Measurements from ENCODE around the gene NRARP. TPM values are rescaled to one million over a fixed set of nuclear protein-coding genes. Genes with fewer than 3 reads are reported as not detected.

NRARP gene
- total and polyA plus RNA-seq, 2 experiments from 2014 or later, result 8.7 to 16.5 TPM

- TF ChIP-seq CTCF (IDR thresholded peaks at IDR 0.05; ENCODE audit: low read depth, low read length), result no peak
- Histone ChIP-seq H3K4me1 (ENCODE audit: low read depth) (peaks cover 32% of the 10 kb centered on the region), H3K36me3 (peaks cover 9% of the 10 kb centered on the region), H3K27ac (peak overlapping the region; percentile 98), H3K9me3 (ENCODE audit: low read depth) (no peaks in the 10 kb centered on the region), H3K27me3 (no peaks in the 10 kb centered on the region), H3K4me3 (no peak overlapping the region)
- DNase-seq (ENCODE audit: low read depth in 1 of 2, low spot score in 1 of 2), result no peak
Measured at GRCh38 chr9:137275588-137276472, 26.2 kb downstream of the NRARP start.

- no peak overlapping the region for H3K4me3 ChIP-seq
- no peak for DNase-seq (ENCODE audit: low read depth in 1 of 2, low spot score in 1 of 2)
- H3K36me3 ChIP-seq, result peaks cover 9% of the 10 kb centered on the region
- H3K27me3 ChIP-seq, result no peaks in the 10 kb centered on the region
- no peaks in the 10 kb centered on the region for H3K9me3 ChIP-seq (ENCODE audit: low read depth)
- TF ChIP-seq CTCF (IDR thresholded peaks at IDR 0.05; ENCODE audit: low read depth, low read length), result no peak
- peak overlapping the region; percentile 98 for H3K27ac ChIP-seq
- peaks cover 29% of the 10 kb centered on the region for H3K4me1 ChIP-seq (ENCODE audit: low read depth)
Measured at GRCh38 chr9:137275203-137275587, 26.9 kb downstream of the NRARP start.

GRCh38 chr9:137273611-137274320 lies 28.3 kb downstream of the NRARP start:
- H3K36me3 ChIP-seq, result peaks cover 8% of the 10 kb centered on the region
- H3K9me3 ChIP-seq (ENCODE audit: low read depth), result no peaks in the 10 kb centered on the region
- H3K27ac ChIP-seq, result peak overlapping the region; percentile 13
- peaks cover 29% of the 10 kb centered on the region for H3K4me1 ChIP-seq (ENCODE audit: low read depth)
- H3K4me3 ChIP-seq, result no peak overlapping the region
- no peaks in the 10 kb centered on the region for H3K27me3 ChIP-seq
- no peak for DNase-seq (ENCODE audit: low read depth in 1 of 2, low spot score in 1 of 2)
- TF ChIP-seq CTCF (IDR thresholded peaks at IDR 0.05; ENCODE audit: low read depth, low read length), result no peak

- no peaks in the 10 kb centered on the region for H3K27me3 ChIP-seq
- no peak overlapping the region for H3K27ac ChIP-seq
- H3K4me1 ChIP-seq (ENCODE audit: low read depth), result peaks cover 25% of the 10 kb centered on the region
- no peak for DNase-seq (ENCODE audit: low read depth in 1 of 2, low spot score in 1 of 2)
- H3K36me3 ChIP-seq, result peaks cover 9% of the 10 kb centered on the region
- no peaks in the 10 kb centered on the region for H3K9me3 ChIP-seq (ENCODE audit: low read depth)
- no peak overlapping the region for H3K4me3 ChIP-seq
- TF ChIP-seq CTCF (IDR thresholded peaks at IDR 0.05; ENCODE audit: low read depth, low read length), result no peak
Measured at GRCh38 chr9:137273095-137273490, 29.0 kb downstream of the NRARP start.

GRCh38 chr9:137272241-137273094 lies 29.6 kb downstream of the NRARP start:
- no peak overlapping the region for H3K27ac ChIP-seq
- H3K27me3 ChIP-seq, result no peaks in the 10 kb centered on the region
- peaks cover 9% of the 10 kb centered on the region for H3K36me3 ChIP-seq
- no peak overlapping the region for H3K4me3 ChIP-seq
- DNase-seq (ENCODE audit: low read depth in 1 of 2, low spot score in 1 of 2), result no peak
- no peak for TF ChIP-seq CTCF (IDR thresholded peaks at IDR 0.05; ENCODE audit: low read depth, low read length)
- peaks cover 19% of the 10 kb centered on the region for H3K4me1 ChIP-seq (ENCODE audit: low read depth)
- no peaks in the 10 kb centered on the region for H3K9me3 ChIP-seq (ENCODE audit: low read depth)
